ENCODE data around the gene PCDH18. TPM values are rescaled to one million over a fixed set of nuclear protein-coding genes. Genes with fewer than 3 reads are reported as not detected.

Gene PCDH18
- total and polyA plus RNA-seq, 11 donors = 1.4 to 14.5 (median 5.7) TPM

- ATAC-seq (no peak), DNase-seq (no peak)
- intact Hi-C loops (cut with DNase I) = no loop called here
- H3K36me3 ChIP-seq = no peaks in the 10 kb centered on the region
- TF ChIP-seq CTCF (IDR thresholded peaks at IDR 0.05) = no peak
- TF ChIP-seq POLR2A (IDR thresholded peaks at IDR 0.05) = no peak
- H3K4me3 ChIP-seq = no peak overlapping the region
- peaks cover 0 to 10% (median 1%) of the 10 kb centered on the region in 12 donors for H3K4me1 ChIP-seq
- H3K9me3 ChIP-seq = peaks cover 0 to 17% (median 3%) of the 10 kb centered on the region in 12 donors
- H3K27me3 ChIP-seq = no peaks in the 10 kb centered on the region
- no peak overlapping the region for H3K27ac ChIP-seq
These were observed 61.5 kb downstream of the PCDH18 start for GRCh38 chr4:137470806-137471205.

All from heart left ventricle (tissue), 16 donors.